Colonic mucosa (tissue), 4 donors: ENCODE measurements around the gene GPC5. TPM values are rescaled to one million over a fixed set of nuclear protein-coding genes. Genes with fewer than 3 reads are reported as not detected.

Source experiments
- DNase-seq: peaks from one replicate; pipeline ENCODE4 v3.0.0-alpha.2; 2020
- H3K27ac ChIP-seq: fragments of 200-600 bp; one replicate; pipeline ENCODE4 v1.8.0; 2021
- H3K27me3 ChIP-seq: fragments of 200-600 bp; one replicate; pipeline ENCODE4 v1.8.0; 2021
- H3K36me3 ChIP-seq: fragments of 200-600 bp; one replicate; pipeline ENCODE4 v1.8.0; 2021
- H3K4me1 ChIP-seq: fragments of 200-600 bp; one replicate; pipeline ENCODE4 v1.8.0; 2021; ENCODE audit warnings: mild to moderate bottlenecking
- H3K4me3 ChIP-seq: fragments of 200-600 bp; one replicate; pipeline ENCODE4 v1.8.0; 2021
- H3K9ac ChIP-seq, 2 donors: one replicate each; pipeline ENCODE4 v1.7.0; 2013; ENCODE audit warnings: control low read depth in 2 of 2, low read depth in 2 of 2, low read length in 2 of 2
- H3K9me3 ChIP-seq: fragments of 200-600 bp; one replicate; pipeline ENCODE4 v1.8.0; 2021
- CTCF ChIP-seq: fragments of 200-600 bp; IDR thresholded peaks from one replicate; pipeline ENCODE4 v1.8.0; 2022; ENCODE audit warnings: antibody characterized with exemption, mild to moderate bottlenecking
- intact Hi-C: fragments of 100-400 bp; cut with DNase I; formaldehyde crosslinking; loops from one replicate; pipeline ENCODE4 v1.14.1; 2022
- total RNA-seq, 2 donors: library from RNA; stranded (reverse); fragmentation: NEBNext Ultra II Directional in 1 of 2; extraction: Animal tissue kit (Norgen Biotek cat#: 25700) in 1 of 2; gene quantifications; one replicate each; pipeline ENCODE4 v1.2.1, GENCODE V29; 2021
- donor health status: healthy.
- donor health status: DM: no; HTN: no; CAD: no.
- donor health status: DM: no; HTN: no; CAD: no.

The GPC5 gene
- total RNA-seq, 2 donors from 2014 or later: 0.42 TPM; not detected in 1

GRCh38 chr13:91574766-91575165 lies 176.3 kb downstream of the GPC5 start:
- Histone ChIP-seq H3K9me3 (no peaks in the 10 kb centered on the region), H3K27ac (no peak overlapping the region), H3K36me3 (no peaks in the 10 kb centered on the region), H3K4me1 (no peaks in the 10 kb centered on the region), H3K9ac (no peak overlapping the region), H3K4me3 (no peak overlapping the region), H3K27me3 (no peaks in the 10 kb centered on the region)
- no peak for TF ChIP-seq CTCF
- no peak for DNase-seq
- intact Hi-C loops: no loop called here

DNA sequence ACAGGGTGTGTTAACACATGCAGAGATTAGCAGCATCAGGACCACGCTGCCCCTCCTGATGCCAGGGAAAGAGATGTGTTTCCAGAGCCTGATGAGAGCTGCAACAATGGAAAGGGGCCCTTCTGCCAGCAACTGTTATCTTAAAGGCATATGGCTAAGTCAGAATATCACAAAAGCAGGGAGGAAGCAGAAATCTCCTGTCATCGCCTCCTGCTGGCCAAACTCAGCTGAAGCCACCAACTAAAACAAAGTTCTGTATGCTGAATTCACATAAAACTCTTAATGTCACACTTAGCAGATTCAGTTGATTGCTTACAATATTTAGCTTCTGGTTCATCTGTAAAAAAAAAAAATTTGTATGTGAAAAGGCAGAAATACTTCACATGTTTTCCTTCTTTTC lies 178.2 kb downstream of the GPC5 start:
- Histone ChIP-seq H3K4me3 (no peak overlapping the region), H3K9me3 (no peaks in the 10 kb centered on the region), H3K36me3 (no peaks in the 10 kb centered on the region), H3K27me3 (no peaks in the 10 kb centered on the region), H3K27ac (no peak overlapping the region), H3K4me1 (no peaks in the 10 kb centered on the region), H3K9ac (no peak overlapping the region)
- peak; percentile 19 for DNase-seq
- TF ChIP-seq CTCF: peak; percentile 19
- intact Hi-C loops: no loop called here

DNA sequence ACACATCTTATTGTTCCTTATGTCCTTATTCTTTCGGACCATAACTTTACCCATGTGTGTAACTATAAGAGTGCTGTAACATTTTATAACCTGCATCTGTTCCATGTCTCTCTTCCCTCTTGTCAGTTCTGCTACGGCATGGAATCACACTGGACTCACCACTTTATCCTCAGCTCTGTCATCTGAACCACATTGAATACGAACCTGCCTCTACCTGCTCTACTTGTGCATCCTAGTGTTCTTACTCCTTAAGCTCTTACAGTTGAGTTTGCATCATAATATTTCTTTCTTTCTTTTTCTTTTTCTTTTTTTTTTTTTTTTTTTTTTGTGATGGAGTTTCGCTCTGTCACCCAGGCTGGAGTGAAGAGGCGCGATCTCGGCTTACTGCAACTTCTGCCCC lies 180.9 kb downstream of the GPC5 start:
- Histone ChIP-seq H3K36me3 (no peaks in the 10 kb centered on the region), H3K4me3 (no peak overlapping the region), H3K4me1 (no peaks in the 10 kb centered on the region), H3K27me3 (no peaks in the 10 kb centered on the region), H3K9me3 (no peaks in the 10 kb centered on the region), H3K9ac (no peak overlapping the region), H3K27ac (no peak overlapping the region)
- intact Hi-C loops: no loop called here
- no peak for DNase-seq
- TF ChIP-seq CTCF: no peak

DNA sequence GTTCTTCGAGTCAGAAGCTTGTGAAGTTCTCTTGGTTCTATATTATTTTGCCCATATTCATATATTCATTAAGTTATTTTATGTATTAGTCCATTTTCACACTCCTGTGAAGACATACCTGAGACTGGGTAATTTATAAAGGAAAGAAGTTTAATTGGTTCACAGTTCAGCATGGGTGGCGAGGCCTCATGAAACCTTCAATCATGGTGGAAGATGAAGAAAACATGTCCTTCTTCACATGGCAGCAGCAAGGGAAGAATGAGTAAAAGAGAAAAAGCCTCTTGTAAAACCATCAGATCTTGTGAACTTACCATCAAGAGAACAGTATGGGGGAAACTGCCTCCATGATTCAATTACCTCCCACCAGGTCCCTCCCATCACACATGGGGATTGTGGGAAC lies 182.3 kb downstream of the GPC5 start:
- Histone ChIP-seq H3K9ac (no peak overlapping the region), H3K27ac (no peak overlapping the region), H3K4me3 (no peak overlapping the region), H3K9me3 (no peaks in the 10 kb centered on the region), H3K36me3 (no peaks in the 10 kb centered on the region), H3K4me1 (no peaks in the 10 kb centered on the region), H3K27me3 (no peaks in the 10 kb centered on the region)
- no peak for DNase-seq
- intact Hi-C loops: no loop called here
- no peak for TF ChIP-seq CTCF

- H3K4me1 ChIP-seq: no peaks in the 10 kb centered on the region
- no peak overlapping the region for H3K9ac ChIP-seq
- TF ChIP-seq CTCF: no peak
- no peak for DNase-seq
- no peaks in the 10 kb centered on the region for H3K9me3 ChIP-seq
- no peak overlapping the region for H3K4me3 ChIP-seq
- intact Hi-C loops: no loop called here
- no peaks in the 10 kb centered on the region for H3K27me3 ChIP-seq
- H3K27ac ChIP-seq: no peak overlapping the region
- H3K36me3 ChIP-seq: no peaks in the 10 kb centered on the region
Observed at GRCh38 chr13:91586609-91587008, 188.2 kb downstream of the GPC5 start.

DNA sequence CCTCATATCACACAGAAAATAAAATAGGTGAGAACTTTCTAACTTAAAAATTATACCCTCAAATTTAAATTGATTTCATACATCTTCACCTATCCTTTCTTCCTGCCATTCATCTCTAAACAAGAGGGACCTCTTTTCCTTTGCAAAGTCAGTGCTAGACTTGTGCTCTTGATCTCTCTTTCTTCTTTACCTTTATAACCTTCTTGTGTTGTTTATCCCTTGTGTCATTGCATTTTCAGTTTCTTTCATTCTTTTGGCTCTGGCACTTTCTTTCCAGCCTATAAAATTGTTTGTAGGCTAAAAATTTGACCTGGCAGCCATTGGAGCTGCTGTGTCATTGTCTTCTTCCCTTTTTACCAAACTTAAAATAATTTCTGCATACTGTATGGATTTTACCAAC lies 190.1 kb downstream of the GPC5 start:
- Histone ChIP-seq H3K4me1 (no peaks in the 10 kb centered on the region), H3K27ac (no peak overlapping the region), H3K27me3 (no peaks in the 10 kb centered on the region), H3K4me3 (no peak overlapping the region), H3K9ac (no peak overlapping the region), H3K9me3 (no peaks in the 10 kb centered on the region), H3K36me3 (no peaks in the 10 kb centered on the region)
- no peak for TF ChIP-seq CTCF
- DNase-seq: no peak
- intact Hi-C loops: no loop called here
